Stimulated activated CD8-positive, alpha-beta memory T cell treated with anti-CD3 and anti-CD28 coated beads, Interleukin-4, amount 100 ng/mL, for 4 hours (primary cell): Measurements from ENCODE around the gene CAV1.

Experiments used
- DNase-seq, 2 donors: peaks; one replicate each; pipeline ENCODE4 v3.0.0-alpha.2; 2020; ENCODE audit warnings: low read depth in 2 of 2, low spot score in 1 of 2

Gene CAV1

GRCh38 chr7:116553168-116553964 is 28.5 kb downstream of the CAV1 start:
- DNase-seq, result no peak

DNA sequence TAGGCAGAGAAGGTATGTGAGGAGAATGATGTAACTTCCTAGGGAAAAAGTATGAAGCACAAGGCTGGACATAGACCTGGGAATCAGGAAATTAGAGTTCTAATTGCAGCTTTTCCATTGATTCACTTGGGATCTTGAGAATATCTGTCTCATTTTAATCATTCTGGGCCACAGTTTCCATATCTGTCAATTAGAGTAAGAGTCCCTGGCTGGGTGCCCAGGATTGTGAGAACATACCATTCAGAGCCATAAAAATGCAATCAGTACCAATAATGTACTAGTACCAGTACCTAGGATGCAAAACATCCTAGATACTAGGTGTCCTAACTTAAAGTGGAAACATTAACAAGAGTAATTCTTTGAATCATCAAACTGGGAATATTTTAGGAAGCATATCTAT is 29.6 kb downstream of the CAV1 start:
- no peak for DNase-seq

GRCh38 chr7:116554911-116555310 is 30.1 kb downstream of the CAV1 start:
- no peak for DNase-seq

GRCh38 chr7:116557066-116557585 is 32.3 kb downstream of the CAV1 start:
- no peak for DNase-seq

GRCh38 chr7:116557901-116558300 is 33.1 kb downstream of the CAV1 start:
- no peak for DNase-seq

DNA sequence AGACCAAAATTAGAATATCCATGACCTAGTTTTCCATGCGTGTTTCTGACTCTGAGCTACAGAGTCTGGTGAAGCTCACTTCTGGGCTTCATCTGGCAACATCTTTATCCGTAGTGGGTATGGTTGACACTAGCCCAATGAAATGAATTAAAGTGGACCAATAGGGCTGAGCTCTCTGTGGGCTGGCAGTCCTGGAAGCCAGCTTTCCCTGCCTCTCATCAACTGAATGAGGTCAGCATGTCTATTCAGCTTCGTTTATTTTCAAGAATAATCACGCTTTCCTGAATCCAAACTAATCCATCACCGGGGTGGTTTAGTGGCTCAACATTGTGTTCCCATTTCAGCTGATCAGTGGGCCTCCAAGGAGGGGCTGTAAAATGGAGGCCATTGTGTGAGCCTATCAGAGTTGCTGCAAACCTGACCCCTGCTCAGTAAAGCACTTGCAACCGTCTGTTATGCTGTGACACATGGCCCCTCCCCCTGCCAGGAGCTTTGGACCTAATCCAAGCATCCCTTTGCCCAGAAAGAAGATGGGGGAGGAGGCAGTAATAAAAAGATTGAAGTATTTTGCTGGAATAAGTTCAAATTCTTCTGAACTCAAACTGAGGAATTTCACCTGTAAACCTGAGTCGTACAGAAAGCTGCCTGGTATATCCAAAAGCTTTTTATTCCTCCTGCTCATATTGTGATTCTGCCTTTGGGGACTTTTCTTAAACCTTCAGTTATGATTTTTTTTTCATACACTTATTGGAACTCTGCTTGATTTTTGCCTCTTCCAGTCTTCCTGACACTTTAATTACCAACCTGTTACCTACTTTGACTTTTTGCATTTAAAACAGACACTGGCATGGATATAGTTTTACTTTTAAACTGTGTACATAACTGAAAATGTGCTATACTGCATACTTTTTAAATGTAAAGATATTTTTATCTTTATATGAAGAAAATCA is 35.5 kb downstream of the CAV1 start:
- DNase-seq, result no peak

DNA sequence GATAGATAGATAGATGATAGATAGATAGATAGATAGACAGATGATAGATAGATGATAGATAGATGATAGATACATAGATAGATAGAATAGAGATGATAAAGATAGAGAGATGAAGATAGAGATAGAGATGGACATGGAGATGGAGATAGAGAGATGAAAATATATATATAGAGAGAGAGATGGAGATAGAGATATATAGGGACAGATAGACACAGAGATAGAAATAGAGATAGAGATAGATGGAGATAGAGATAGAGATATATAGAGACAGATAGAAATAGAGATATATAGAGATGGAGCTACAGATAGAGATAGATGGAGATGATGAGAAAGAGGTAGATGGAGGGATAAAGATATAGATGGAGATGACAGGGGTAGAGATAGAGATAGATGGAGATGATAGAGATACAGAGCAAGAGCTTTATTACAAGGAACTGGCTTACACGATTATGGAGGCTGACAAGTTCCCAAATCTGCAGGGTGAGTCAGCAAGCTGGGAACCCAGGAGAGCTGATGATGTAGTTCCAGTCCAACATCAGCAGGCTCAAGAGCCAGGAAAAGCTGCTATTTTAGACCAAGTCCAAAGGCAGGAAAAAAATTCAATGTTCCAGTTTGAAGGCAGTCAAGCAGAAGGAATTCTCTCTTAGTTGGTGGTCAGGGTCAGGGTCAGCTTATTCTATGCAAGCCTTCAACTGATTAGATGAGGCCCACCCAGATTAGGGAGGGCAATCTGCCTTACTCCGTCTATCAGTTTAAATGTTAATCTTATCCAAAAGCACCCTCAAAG is 37.1 kb downstream of the CAV1 start:
- DNase-seq, result no peak

DNA sequence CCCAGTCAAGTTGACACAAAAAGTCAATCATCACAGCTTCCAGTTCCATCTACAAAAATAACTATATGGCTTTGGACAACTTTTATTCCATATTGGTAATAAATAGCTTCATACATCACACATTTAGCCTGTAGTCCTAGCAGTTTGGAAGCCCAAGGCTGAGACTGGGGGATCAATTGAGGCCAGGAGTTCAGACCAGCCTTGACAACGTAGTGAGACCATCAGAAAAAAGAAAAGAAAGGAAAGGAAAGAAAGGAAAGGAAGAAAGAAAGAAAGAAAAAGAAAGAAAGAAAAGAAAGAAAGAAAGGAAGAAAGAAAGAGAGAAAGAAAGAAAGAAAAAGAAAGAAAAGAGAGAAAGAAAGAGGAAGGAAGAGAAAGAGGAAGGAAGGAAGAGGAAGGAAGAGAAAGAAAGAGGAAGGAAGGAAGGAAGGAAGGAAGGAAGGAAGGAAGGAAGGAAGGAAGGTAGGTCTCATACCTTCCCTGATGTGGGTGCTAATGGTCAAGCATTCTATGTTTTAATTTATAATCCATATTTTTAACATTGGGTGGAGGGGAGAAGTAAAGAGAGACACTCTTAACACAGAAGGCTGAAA is 37.8 kb downstream of the CAV1 start:
- DNase-seq, result no peak

- no peak for DNase-seq
Observed at GRCh38 chr7:116565981-116566380, 41.1 kb downstream of the CAV1 start.

GRCh38 chr7:116566666-116567065 is 41.8 kb downstream of the CAV1 start:
- DNase-seq, result no peak

DNA sequence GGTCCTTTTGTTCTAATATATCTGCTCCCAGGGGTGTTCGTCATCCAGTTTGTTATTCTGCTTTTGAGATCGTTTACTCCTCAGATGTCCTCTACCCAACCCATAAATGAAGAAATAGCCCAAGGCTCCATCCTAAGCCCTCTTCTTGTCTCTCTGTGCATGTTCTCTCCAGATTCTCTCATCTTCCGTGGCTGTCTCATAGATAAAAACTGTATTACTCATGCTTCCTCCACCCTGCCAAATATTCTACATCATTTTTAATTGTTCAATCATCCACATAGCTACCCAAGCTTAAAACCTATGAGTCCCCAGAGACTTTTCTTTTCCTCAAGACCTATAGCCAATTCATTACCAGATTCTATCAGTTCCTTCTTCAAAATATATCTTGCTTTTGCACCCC is 44.9 kb downstream of the CAV1 start:
- no peak for DNase-seq

DNA sequence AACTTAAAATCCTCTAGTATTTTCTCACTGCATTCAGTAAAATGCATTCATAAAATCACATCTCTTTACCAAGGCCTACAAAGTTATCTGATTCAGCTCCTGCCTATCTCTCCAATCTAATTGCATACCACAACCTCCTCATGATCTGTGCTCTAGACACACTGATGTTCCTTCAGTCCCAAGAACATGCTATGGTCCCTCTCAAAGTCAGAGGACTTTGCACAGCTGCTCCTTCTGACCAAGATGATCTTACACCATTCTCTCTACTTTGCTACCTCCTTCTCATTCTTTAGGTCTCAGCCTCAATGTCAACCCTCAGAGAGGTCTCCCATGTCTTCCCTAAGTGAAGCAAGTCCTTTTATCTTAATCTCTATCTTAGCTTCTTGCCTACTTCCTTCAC is 45.5 kb downstream of the CAV1 start:
- no peak for DNase-seq

- DNase-seq, result no peak
Observed at GRCh38 chr7:116571037-116571436, 46.2 kb downstream of the CAV1 start.

DNA sequence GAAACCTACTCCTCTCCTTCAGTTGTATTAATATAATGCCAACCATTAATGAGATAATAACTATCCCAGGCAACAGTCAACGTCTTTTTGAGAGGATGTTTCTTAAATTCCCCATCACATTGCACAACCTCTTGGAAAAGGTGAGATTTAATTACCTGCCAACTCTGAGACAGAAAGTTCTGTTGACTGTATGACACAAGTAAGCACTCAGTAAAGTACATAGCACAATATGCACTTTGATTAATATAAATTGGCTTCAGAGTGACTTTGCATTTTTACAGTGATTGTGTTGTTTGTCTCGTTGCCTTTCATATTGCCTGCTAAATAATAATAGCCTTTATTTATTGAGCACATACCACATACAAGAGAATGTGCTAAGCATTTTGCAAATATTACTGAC is 46.7 kb downstream of the CAV1 start:
- no peak for DNase-seq

GRCh38 chr7:116572036-116572435 is 47.2 kb downstream of the CAV1 start:
- DNase-seq, result no peak

DNA sequence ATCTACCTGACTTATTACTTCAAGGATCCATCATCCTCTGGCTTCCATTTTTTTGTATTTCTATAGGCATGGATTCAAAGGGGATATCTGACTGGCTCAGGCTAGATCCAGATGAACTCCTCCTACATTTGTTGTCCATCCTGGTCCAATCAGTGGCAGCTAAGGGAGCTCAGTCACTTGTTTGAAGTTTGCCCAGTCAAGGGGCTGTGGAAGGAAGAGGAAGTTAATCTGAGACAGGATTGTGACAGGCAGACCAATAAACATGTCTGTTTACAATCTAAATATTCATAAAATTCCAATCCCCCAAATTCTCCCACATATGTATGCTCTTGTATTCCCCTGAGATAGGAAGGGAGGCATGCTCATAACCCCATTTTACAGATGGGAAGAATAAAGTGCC is 48.7 kb downstream of the CAV1 start:
- DNase-seq, result no peak

- DNase-seq, result no peak
Observed at GRCh38 chr7:116574025-116574822, 49.4 kb downstream of the CAV1 start.

- no peak for DNase-seq
Observed at GRCh38 chr7:116575853-116576252, 51.0 kb downstream of the CAV1 start.

- no peak for DNase-seq
Observed at GRCh38 chr7:116576350-116577319, 51.8 kb downstream of the CAV1 start.
